ENCODE results near the gene KCNMB1.

KCNMB1 gene

GRCh38 chr5:170388818-170389549 is at the start of gene KCNMB1:
KCNMB1 (minus strand) TSS chr5:170389367; CDS start chr5:170385447, 3,920 bp downstream.
- DNase-seq, result no peak

- DNase-seq, result no peak
Measured at GRCh38 chr5:170438581-170438980, 49.4 kb upstream of the KCNMB1 start.

- DNase-seq, result no peak
Measured at GRCh38 chr5:170437621-170438375, 48.6 kb upstream of the KCNMB1 start.

- DNase-seq, result no peak
Measured at GRCh38 chr5:170436335-170436734, 47.2 kb upstream of the KCNMB1 start.

- DNase-seq, result no peak
Measured at GRCh38 chr5:170434966-170435605, 45.9 kb upstream of the KCNMB1 start.

GRCh38 chr5:170432669-170433068 is 43.5 kb upstream of the KCNMB1 start:
- DNase-seq, result no peak

GRCh38 chr5:170431571-170431970 is 42.4 kb upstream of the KCNMB1 start:
- DNase-seq, result no peak

- DNase-seq, result peak; percentile 15
Measured at GRCh38 chr5:170430866-170431437, 41.8 kb upstream of the KCNMB1 start.

- DNase-seq, result no peak
Measured at GRCh38 chr5:170430256-170430655, 41.1 kb upstream of the KCNMB1 start.

GRCh38 chr5:170429014-170429413 is 39.8 kb upstream of the KCNMB1 start:
- DNase-seq, result no peak

GRCh38 chr5:170427672-170428236 is 38.6 kb upstream of the KCNMB1 start:
- peak; percentile 80 for DNase-seq

GRCh38 chr5:170426786-170427185 is 37.6 kb upstream of the KCNMB1 start:
- DNase-seq, result no peak

GRCh38 chr5:170426149-170426767 is 37.1 kb upstream of the KCNMB1 start:
- no peak for DNase-seq

GRCh38 chr5:170425731-170426130 is 36.6 kb upstream of the KCNMB1 start:
- no peak for DNase-seq

GRCh38 chr5:170424629-170425028 is 35.5 kb upstream of the KCNMB1 start:
- DNase-seq, result no peak

- no peak for DNase-seq
Measured at GRCh38 chr5:170423692-170424091, 34.5 kb upstream of the KCNMB1 start.

GRCh38 chr5:170421826-170422225 is 32.7 kb upstream of the KCNMB1 start:
- no peak for DNase-seq

- DNase-seq, result no peak
Measured at GRCh38 chr5:170420806-170421412, 31.7 kb upstream of the KCNMB1 start.

- DNase-seq, result no peak
Measured at GRCh38 chr5:170419643-170420042, 30.5 kb upstream of the KCNMB1 start.

GRCh38 chr5:170418736-170419135 is 29.6 kb upstream of the KCNMB1 start:
- no peak for DNase-seq

- no peak for DNase-seq
Measured at GRCh38 chr5:170416526-170416925, 27.4 kb upstream of the KCNMB1 start.

- no peak for DNase-seq
Measured at GRCh38 chr5:170414786-170415185, 25.6 kb upstream of the KCNMB1 start.
